Amniotic epithelial cell (primary cell): ENCODE data around the gene SLC22A13.
A peak's percentile ranks its signal among the peaks of the same experiment; 100 is the strongest.
"Not testable (repeated sequence)": the region's sequence is repeated elsewhere in the genome, so short reads cannot be mapped to it uniquely, and the experiment has no call there.

Experiments used
- DNase-seq: peaks from one replicate; pipeline ENCODE4 v3.0.0-alpha.2; 2010; ENCODE audit warnings: low read depth

Gene SLC22A13

DNA sequence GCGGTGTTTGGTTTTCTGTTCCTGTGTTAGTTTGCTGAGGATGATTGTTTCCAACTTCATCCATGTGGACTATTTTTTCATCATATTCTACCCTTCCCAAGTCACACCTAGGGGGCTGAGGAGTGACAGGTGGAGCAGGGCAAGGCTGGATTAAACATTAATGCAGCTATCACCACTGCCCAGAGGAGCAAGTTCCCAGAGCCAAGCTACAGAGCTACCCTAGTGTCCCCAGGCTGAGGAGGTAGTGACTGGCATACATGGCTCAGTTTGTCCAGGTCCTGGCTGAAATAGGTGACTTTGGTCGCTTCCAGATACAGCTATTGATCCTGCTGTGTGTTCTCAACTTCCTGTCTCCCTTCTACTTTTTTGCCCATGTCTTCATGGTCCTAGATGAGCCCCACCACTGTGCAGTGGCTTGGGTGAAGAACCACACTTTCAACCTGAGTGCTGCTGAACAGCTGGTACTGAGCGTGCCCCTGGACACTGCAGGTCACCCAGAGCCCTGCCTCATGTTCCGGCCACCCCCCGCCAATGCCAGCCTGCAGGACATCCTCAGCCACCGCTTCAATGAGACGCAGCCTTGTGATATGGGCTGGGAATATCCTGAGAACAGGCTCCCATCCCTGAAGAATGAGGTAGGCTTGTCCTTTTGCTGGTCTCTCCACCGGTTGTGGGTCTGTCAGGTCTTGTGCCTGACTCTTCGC lies at the start of gene SLC22A13:
Gene SLC22A13, plus strand, starts transcription at position 209 of the 704 bp plus-strand sequence. Its CDS starts 49 bp downstream, at position 258.
- DNase-seq, result no peak

DNA sequence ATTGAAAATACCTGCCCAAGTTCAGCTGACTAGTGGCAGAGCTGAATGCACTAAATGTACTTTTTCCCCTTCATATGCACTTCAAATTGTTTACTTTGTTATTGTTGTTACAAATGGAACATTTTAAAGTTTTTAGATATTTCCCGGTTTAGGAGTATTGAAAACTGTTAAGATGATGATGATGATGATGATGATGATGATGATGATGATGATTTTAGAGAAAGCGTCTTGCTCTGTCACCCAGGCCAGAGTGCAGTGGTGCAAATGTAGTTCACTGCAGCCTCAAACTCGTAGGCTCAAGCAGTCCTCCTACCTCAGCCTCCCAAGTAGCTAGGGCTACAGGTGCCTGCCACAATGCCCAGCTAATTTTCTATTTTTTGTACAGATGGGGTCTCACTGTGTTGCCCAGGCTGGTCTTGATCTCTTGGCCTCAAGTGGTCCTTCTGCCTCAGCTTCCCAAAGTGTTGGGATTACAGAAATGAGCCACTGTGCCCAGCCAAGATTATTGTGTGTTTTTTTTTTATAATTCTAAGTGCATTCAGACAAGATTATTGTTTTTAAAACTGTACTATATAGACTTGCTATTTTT lies 45.9 kb upstream of the SLC22A13 start:
- DNase-seq, result no peak

GRCh38 chr3:38221005-38221404 lies 44.6 kb upstream of the SLC22A13 start:
- no peak for DNase-seq

- DNase-seq, result no peak
Observed at GRCh38 chr3:38222032-38222634, 43.5 kb upstream of the SLC22A13 start.

DNA sequence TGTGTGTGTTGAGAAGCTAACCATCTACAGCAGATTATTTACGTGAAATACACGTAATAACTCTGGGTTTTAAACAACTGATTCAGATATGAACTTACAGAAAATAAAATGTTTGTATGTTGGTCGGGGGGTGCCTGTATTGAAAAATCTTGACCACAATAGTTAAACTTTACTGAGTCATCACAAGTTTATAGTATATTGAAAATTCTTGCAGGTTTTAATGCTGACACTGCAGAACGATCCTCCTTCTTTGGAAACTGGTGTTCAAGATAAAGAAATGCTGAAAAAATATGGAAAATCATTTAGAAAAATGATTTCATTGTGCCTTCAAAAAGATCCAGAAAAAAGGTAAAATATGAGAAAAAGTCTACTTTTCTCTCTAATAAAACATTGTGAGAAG lies 41.3 kb upstream of the SLC22A13 start:
- DNase-seq, result no peak

GRCh38 chr3:38226273-38226672 lies 39.3 kb upstream of the SLC22A13 start:
- peak; percentile 47 for DNase-seq

- peak; percentile 70 for DNase-seq
Observed at GRCh38 chr3:38227989-38228388, 37.6 kb upstream of the SLC22A13 start.

- DNase-seq, result no peak
Observed at GRCh38 chr3:38229036-38229435, 36.6 kb upstream of the SLC22A13 start.

DNA sequence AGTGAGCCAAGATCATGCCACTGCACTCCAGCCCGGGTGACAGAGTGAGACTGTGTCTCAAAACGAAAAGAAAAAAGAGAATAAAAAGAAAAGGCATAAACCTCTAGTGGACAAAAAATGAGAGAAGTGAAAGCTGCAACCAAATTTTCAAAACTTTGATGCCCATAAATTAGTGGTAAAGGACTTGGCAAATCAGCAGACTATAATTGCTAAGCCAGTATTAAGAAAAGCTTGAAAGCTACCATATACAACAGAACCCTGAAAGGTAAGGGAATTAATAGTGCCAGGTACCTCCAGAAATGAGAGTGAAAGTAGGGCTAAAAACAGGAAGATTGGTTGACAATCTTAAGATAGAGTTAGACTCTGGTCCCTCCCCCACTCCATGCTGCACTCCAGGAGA lies 32.9 kb upstream of the SLC22A13 start:
- no peak for DNase-seq

DNA sequence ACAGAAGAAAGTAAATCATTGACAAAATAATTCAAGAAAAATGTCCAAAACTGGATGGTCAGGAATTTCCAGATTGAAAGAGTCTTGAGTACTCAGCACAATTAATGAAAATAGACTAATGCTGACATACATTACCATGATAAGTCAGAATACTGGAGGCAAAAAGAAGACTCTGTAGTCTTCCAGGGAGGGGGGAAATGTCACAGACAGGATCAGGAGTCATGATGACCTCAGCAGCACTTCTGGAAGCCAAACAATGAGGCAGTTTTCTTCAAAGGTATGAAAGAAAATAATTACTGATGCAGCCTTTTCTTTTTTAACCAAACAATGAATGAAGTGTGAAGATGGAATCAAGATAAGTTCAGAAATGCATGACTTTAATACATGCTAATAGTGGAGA lies 30.1 kb upstream of the SLC22A13 start:
- DNase-seq, result no peak

- DNase-seq, result no peak
Observed at GRCh38 chr3:38238416-38239008, 27.1 kb upstream of the SLC22A13 start.

- not testable (repeated sequence) for DNase-seq
Observed at GRCh38 chr3:38242812-38243211, 22.8 kb upstream of the SLC22A13 start.

GRCh38 chr3:38245930-38246329 lies 19.7 kb upstream of the SLC22A13 start:
- no peak for DNase-seq

GRCh38 chr3:38247366-38248035 lies 18.1 kb upstream of the SLC22A13 start:
- DNase-seq, result peak; percentile 85

DNA sequence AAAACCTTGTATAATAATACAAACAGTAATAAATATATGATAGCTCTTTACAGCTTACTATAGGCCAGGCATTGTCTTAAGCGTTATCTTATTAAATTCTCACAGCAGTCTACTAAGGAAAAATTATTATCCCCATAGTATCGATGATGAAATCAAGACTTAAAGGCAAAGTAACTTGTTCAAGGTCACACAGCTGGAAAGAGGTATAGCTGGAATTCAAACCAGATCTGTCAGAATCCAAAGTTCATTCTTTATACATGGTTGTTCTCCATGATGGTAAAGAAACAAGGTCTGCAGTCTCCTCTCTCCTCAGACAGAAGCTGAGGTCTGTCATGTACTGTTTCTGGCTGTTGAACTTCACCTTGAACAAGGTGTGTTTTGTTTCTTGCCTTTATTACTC lies 15.4 kb upstream of the SLC22A13 start:
- DNase-seq, result no peak

DNA sequence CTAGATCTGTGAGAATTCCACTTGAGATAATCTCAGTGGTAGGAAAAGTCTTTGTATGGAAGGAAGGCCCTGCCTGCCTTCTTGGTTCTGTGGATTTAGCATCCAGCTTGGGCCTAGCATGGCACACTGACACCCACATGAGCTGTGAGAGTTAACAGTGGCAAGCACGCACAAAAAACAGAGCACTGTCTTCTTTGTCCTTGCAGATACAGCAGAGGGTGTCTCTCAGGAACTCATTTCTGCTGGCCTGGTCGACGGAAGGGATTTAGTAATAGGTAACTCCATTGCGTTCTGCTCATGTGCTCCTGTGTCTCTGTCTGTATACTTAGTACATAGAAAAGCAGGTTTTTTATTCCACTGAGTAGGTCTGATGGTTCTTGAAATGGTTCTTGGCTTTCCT lies 14.4 kb upstream of the SLC22A13 start:
- DNase-seq, result no peak

DNA sequence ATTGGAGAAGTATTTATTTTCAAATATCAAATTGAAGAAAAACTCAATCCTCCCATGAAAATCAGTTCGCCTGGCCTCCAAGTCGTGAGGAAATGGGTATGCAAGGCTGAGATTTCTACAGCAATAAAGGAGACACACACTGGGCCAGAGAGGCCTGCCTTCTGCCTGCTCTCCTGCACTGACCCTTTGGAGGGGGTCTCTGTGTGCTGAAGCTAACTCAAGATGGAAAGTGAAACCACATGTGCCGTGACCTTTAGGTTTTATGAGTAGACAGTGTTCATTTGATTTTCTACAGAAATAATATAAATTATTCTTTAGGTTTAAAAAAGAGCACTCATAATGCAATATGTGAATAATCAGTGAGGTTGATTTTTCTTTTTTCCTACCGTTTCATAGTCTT lies 11.9 kb upstream of the SLC22A13 start:
- DNase-seq, result no peak

DNA sequence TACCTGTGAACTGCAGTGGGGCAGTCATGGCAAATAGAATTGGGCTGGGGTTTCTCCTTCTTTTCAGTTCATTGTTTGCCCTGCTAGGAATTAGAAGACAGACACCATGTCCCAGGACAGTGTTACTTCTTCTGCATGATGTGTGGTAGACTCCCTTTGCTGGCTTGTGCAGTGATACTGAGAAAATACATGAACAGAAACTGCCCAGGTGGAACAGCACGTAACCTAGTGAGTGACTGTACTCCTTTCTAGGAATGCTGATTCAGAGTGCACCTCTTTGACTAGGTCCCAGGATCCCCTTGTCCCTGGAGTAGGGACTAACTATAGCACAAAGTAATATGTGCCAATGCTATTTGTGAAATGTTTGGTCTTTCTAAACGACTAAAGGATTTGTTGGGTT lies 10.7 kb upstream of the SLC22A13 start:
- DNase-seq, result no peak

GRCh38 chr3:38255627-38256026 lies 10.0 kb upstream of the SLC22A13 start:
- DNase-seq, result peak; percentile 39

GRCh38 chr3:38257583-38257982 lies 8.0 kb upstream of the SLC22A13 start:
- DNase-seq, result peak; percentile 79

- DNase-seq, result no peak
Observed at GRCh38 chr3:38260474-38260873, 5.1 kb upstream of the SLC22A13 start.

- no peak for DNase-seq
Observed at GRCh38 chr3:38264353-38264771, 1.2 kb upstream of the SLC22A13 start.

DNA sequence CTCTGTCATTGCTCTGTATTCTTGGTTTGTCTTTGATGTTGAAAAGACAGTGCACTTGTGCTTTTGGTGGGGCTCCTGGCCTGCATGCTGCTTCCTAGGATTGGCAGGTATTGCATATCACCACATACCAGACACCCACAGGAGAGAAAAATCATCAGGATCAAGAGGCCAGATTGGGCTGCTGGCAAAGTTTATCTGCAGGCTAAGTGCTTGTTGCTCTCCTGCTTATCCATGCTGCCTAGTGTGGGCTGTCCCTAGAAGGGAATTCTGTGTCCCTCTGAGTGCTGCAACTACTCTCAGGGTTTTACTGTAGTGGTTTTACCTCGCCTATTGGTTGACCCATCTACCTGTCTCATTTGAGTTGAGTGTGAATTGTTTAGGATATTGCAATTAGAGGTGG lies 833 bp upstream of the SLC22A13 start:
- DNase-seq, result no peak
